Liver (tissue), 9 donors: ENCODE measurements around the gene BLZF1. TPM values are rescaled to one million over a fixed set of nuclear protein-coding genes. Genes with fewer than 3 reads are reported as not detected.

Source experiments
- DNase-seq: peaks from one replicate; pipeline ENCODE4 v3.0.0-alpha.2; 2017; ENCODE audit warnings: low spot score
- H3K27ac ChIP-seq, 2 donors: one replicate each; pipeline ENCODE4 v1.7.0; 2013; ENCODE audit warnings: inconsistent platforms in 2 of 2, low read length in 2 of 2, control low read depth in 1 of 2, low read depth in 1 of 2, mild to moderate bottlenecking in 1 of 2
- H3K27me3 ChIP-seq, 4 donors: one replicate each; pipeline versions ENCODE4 v1.6.1 to v1.7.0; 2013; ENCODE audit warnings: low read length in 3 of 4, inconsistent platforms in 1 of 4, mild to moderate bottlenecking in 1 of 4, moderate library complexity in 1 of 4; ENCODE audit not compliant: control insufficient read depth in 4 of 4, insufficient read depth in 4 of 4
- H3K36me3 ChIP-seq, 4 donors: one replicate each; pipeline versions ENCODE4 v1.6.1 to v1.7.0; 2013; ENCODE audit warnings: low read length in 3 of 4, mild to moderate bottlenecking in 3 of 4, low read depth in 1 of 4, moderate library complexity in 1 of 4; ENCODE audit not compliant: control insufficient read depth in 4 of 4, insufficient read depth in 3 of 4
- H3K4me1 ChIP-seq, 4 donors: one replicate each; pipeline versions ENCODE4 v1.6.1 to v1.7.0; 2013; ENCODE audit warnings: low read length in 3 of 4, mild to moderate bottlenecking in 3 of 4, moderate library complexity in 1 of 4; ENCODE audit not compliant: control insufficient read depth in 4 of 4, insufficient read depth in 4 of 4
- H3K4me3 ChIP-seq, 3 donors: one replicate each; pipeline versions ENCODE4 v1.6.1 to v1.7.0; 2013; ENCODE audit warnings: low read length in 3 of 3, control low read depth in 1 of 3, low read depth in 1 of 3, mild to moderate bottlenecking in 1 of 3
- H3K9ac ChIP-seq, 2 donors: one replicate each; pipeline ENCODE4 v1.7.0; 2013; ENCODE audit warnings: low read length in 2 of 2, mild to moderate bottlenecking in 2 of 2, moderate library complexity in 2 of 2, control low read depth in 1 of 2, low read depth in 1 of 2
- H3K9me3 ChIP-seq, 4 donors: one replicate each; pipeline versions ENCODE4 v1.6.1 to v1.7.0; 2013; ENCODE audit warnings: low read length in 3 of 4; ENCODE audit not compliant: control insufficient read depth in 4 of 4
- FOXA1 ChIP-seq: IDR thresholded peaks from 2 replicates; pipeline ENCODE4 v1.6.1; 2016; ENCODE audit warnings: antibody characterized with exemption
- FOXA2 ChIP-seq: IDR thresholded peaks from 2 replicates; pipeline ENCODE4 v1.6.1; 2016; ENCODE audit warnings: antibody characterized with exemption
- GABPA ChIP-seq, 2 donors: IDR thresholded peaks in 1 of 2; conservative IDR thresholded peaks in 1 of 2; 2 replicates each; pipeline ENCODE4 v1.6.1; 2016; ENCODE audit warnings: antibody characterized with exemption in 2 of 2, mild to moderate bottlenecking in 1 of 2, moderate library complexity in 1 of 2
- HNF4A ChIP-seq, 2 donors: conservative IDR thresholded peaks; 2 replicates each; pipeline ENCODE4 v1.6.1; 2016; ENCODE audit warnings: antibody characterized with exemption in 2 of 2, mild to moderate bottlenecking in 2 of 2
- HNF4G ChIP-seq: IDR thresholded peaks from 2 replicates; pipeline ENCODE4 v1.6.1; 2016; ENCODE audit warnings: antibody characterized with exemption
- JUND ChIP-seq, 2 donors: IDR thresholded peaks; 2 replicates each; pipeline ENCODE4 v1.6.1; 2016; ENCODE audit warnings: antibody characterized with exemption in 2 of 2
- NR2F2 ChIP-seq: IDR thresholded peaks from 2 replicates; pipeline ENCODE4 v1.6.1; 2016; ENCODE audit warnings: antibody characterized with exemption
- RAD21 ChIP-seq, 2 donors: IDR thresholded peaks; 2 replicates each; pipeline ENCODE4 v1.6.1; 2016; ENCODE audit warnings: antibody characterized with exemption in 2 of 2, mild to moderate bottlenecking in 2 of 2
- RXRA ChIP-seq, 2 donors: IDR thresholded peaks; 2 replicates each; pipeline ENCODE4 v1.6.1; 2017 to 2018; ENCODE audit warnings: antibody characterized with exemption in 2 of 2, mild to moderate bottlenecking in 1 of 2
- SP1 ChIP-seq: IDR thresholded peaks from 2 replicates; pipeline ENCODE4 v1.6.1; 2018; ENCODE audit warnings: antibody characterized with exemption, mild to moderate bottlenecking
- TAF1 ChIP-seq: conservative IDR thresholded peaks from 2 replicates; pipeline ENCODE4 v1.6.1; 2016; ENCODE audit warnings: antibody characterized with exemption, mild to moderate bottlenecking
- YY1 ChIP-seq: IDR thresholded peaks from 2 replicates; pipeline ENCODE4 v1.6.1; 2016; ENCODE audit warnings: antibody characterized with exemption, mild to moderate bottlenecking
- WGBS: extraction: QIAGEN DNeasy Blood & Tissue Kit; methylation state at CpG from one replicate; pipeline ENCODE4 v1.1.7; 2013; 5-methylcytosine and 5-hydroxymethylcytosine counted together
- polyA plus RNA-seq, 2 donors: library from polyadenylated mRNA; stranded (reverse) in 1 of 2; unstranded in 1 of 2; fragments of 200-250 nt in 1 of 2; fragments of >200 nt in 1 of 2; fragmentation: Nextera tagmentation in 1 of 2; extraction: Ambion mirVana in 1 of 2; gene quantifications; one replicate each; pipeline versions ENCODE4 v1.2.1 to v1.2.3, GENCODE V29; 2013 to 2015
- total RNA-seq, 2 donors: library from RNA; depleted of rRNA; stranded (reverse); fragments of >200 nt; gene quantifications; one replicate each; pipeline ENCODE4 v1.2.3, GENCODE V29; 2014
- TF ChIP-seq, protein P1 (sequence below): IDR thresholded peaks from 2 replicates; pipeline ENCODE4 v1.6.1; 2016; ENCODE audit warnings: antibody characterized with exemption
- TF ChIP-seq, protein P2 (sequence below): IDR thresholded peaks from 2 replicates; pipeline ENCODE4 v1.6.1; 2016; ENCODE audit warnings: antibody characterized with exemption, mild to moderate bottlenecking
- TF ChIP-seq, protein P3 (sequence below): IDR thresholded peaks from 2 replicates; pipeline ENCODE4 v1.6.1; 2016; ENCODE audit warnings: antibody characterized with exemption
- TF ChIP-seq, protein P4 (sequence below): IDR thresholded peaks from 2 replicates; pipeline ENCODE4 v1.6.1; 2016; ENCODE audit warnings: antibody characterized with exemption
- TF ChIP-seq, protein P5 (sequence below): fragments of 150-350 bp; IDR thresholded peaks from 2 replicates; pipeline ENCODE4 v1.5.1; 2017; ENCODE audit warnings: improper control_type of control experiment, low read depth, low read length; ENCODE audit not compliant: missing input control
- donor health status: healthy.
- donor health status: healthy.
- donor health status: healthy.
- donor health status: healthy.
- donor health status: healthy.

The BLZF1 gene
- total and polyA plus RNA-seq, 4 donors: 5.3 to 13.1 (median 8.7) TPM

DNA sequence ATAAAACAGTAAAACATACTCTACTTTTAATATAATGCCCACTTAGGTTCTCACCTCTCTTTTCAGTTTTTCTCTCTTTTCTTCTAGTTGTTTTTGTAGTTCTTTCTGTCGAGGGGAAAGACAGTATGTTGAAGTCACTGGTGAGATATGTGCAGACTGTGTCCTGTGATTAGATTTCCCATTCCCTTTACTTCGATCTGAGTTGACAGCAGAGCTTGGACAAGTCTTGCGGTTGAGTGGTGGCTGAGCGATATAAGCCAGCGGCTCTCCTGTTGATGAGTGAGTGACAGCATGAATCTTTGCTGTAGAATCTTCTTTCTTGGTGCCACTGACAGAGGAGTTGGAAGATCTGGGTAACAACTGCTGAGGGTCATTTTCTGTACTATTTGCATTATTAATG is 53.3 kb downstream of the BLZF1 start:
- WGBS: 92% methylated on average over 5 of the region's 5 CpGs
- no peak overlapping the region for H3K4me3 ChIP-seq
- no peaks in the 10 kb centered on the region for H3K9me3 ChIP-seq
- no peak overlapping the region for H3K27ac ChIP-seq
- no peaks in the 10 kb centered on the region for H3K36me3 ChIP-seq
- TF ChIP-seq SP1: no peak
- no peak for TF ChIP-seq HNF4A (conservative IDR thresholded peaks at IDR 0.05)
- TF ChIP-seq HNF4G: no peak
- TF ChIP-seq, protein P1, sequence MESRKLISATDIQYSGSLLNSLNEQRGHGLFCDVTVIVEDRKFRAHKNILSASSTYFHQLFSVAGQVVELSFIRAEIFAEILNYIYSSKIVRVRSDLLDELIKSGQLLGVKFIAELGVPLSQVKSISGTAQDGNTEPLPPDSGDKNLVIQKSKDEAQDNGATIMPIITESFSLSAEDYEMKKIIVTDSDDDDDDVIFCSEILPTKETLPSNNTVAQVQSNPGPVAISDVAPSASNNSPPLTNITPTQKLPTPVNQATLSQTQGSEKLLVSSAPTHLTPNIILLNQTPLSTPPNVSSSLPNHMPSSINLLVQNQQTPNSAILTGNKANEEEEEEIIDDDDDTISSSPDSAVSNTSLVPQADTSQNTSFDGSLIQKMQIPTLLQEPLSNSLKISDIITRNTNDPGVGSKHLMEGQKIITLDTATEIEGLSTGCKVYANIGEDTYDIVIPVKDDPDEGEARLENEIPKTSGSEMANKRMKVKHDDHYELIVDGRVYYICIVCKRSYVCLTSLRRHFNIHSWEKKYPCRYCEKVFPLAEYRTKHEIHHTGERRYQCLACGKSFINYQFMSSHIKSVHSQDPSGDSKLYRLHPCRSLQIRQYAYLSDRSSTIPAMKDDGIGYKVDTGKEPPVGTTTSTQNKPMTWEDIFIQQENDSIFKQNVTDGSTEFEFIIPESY: no peak
- TF ChIP-seq RXRA (IDR thresholded peaks at IDR 0.05): no peak
- TF ChIP-seq, protein P2, sequence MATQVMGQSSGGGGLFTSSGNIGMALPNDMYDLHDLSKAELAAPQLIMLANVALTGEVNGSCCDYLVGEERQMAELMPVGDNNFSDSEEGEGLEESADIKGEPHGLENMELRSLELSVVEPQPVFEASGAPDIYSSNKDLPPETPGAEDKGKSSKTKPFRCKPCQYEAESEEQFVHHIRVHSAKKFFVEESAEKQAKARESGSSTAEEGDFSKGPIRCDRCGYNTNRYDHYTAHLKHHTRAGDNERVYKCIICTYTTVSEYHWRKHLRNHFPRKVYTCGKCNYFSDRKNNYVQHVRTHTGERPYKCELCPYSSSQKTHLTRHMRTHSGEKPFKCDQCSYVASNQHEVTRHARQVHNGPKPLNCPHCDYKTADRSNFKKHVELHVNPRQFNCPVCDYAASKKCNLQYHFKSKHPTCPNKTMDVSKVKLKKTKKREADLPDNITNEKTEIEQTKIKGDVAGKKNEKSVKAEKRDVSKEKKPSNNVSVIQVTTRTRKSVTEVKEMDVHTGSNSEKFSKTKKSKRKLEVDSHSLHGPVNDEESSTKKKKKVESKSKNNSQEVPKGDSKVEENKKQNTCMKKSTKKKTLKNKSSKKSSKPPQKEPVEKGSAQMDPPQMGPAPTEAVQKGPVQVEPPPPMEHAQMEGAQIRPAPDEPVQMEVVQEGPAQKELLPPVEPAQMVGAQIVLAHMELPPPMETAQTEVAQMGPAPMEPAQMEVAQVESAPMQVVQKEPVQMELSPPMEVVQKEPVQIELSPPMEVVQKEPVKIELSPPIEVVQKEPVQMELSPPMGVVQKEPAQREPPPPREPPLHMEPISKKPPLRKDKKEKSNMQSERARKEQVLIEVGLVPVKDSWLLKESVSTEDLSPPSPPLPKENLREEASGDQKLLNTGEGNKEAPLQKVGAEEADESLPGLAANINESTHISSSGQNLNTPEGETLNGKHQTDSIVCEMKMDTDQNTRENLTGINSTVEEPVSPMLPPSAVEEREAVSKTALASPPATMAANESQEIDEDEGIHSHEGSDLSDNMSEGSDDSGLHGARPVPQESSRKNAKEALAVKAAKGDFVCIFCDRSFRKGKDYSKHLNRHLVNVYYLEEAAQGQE: no peak
- no peak for TF ChIP-seq NR2F2
- no peak for TF ChIP-seq RAD21 (IDR thresholded peaks at IDR 0.05)
- TF ChIP-seq, protein P3, sequence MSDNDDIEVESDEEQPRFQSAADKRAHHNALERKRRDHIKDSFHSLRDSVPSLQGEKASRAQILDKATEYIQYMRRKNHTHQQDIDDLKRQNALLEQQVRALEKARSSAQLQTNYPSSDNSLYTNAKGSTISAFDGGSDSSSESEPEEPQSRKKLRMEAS: no peak
- no peak for TF ChIP-seq GABPA (IDR thresholded peaks at IDR 0.05 in 1 of 2, conservative IDR thresholded peaks at IDR 0.05 in 1 of 2)
- TF ChIP-seq, protein P4, sequence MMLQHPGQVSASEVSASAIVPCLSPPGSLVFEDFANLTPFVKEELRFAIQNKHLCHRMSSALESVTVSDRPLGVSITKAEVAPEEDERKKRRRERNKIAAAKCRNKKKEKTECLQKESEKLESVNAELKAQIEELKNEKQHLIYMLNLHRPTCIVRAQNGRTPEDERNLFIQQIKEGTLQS: no peak
- H3K4me1 ChIP-seq: peaks cover 0 to 3% (median 0%) of the 10 kb centered on the region in 4 donors
- H3K27me3 ChIP-seq: no peaks in the 10 kb centered on the region
- DNase-seq: no peak
- H3K9ac ChIP-seq: no peak overlapping the region

DNA sequence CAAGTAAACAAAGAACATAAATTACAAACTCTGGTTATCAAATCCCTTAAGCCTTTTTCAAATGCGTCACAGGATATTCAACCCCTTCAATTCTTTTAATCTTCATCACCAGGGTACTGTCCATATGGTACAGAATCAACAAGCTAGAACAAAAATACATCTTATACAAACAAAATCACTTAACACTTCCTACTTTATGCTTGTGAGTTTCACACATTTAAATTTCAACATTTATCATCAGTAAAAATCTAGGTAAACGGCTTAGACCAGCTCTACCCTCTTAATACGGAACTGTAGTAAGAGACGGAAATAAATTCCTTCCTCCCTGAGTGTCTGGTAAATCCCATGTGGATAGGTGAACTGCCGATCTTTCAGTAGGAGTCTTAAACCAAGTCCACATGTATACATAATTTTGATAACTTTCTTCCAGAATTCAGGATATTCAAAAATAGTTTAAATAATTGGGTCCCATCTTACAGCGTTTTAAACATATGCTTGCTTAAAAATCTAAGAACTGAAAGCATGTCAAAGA is 58.2 kb downstream of the BLZF1 start:
- H3K4me1 ChIP-seq: peaks cover 2 to 9% (median 5%) of the 10 kb centered on the region in 4 donors
- H3K36me3 ChIP-seq: no peaks in the 10 kb centered on the region
- H3K9ac ChIP-seq: no peak overlapping the region
- TF ChIP-seq, protein P5, sequence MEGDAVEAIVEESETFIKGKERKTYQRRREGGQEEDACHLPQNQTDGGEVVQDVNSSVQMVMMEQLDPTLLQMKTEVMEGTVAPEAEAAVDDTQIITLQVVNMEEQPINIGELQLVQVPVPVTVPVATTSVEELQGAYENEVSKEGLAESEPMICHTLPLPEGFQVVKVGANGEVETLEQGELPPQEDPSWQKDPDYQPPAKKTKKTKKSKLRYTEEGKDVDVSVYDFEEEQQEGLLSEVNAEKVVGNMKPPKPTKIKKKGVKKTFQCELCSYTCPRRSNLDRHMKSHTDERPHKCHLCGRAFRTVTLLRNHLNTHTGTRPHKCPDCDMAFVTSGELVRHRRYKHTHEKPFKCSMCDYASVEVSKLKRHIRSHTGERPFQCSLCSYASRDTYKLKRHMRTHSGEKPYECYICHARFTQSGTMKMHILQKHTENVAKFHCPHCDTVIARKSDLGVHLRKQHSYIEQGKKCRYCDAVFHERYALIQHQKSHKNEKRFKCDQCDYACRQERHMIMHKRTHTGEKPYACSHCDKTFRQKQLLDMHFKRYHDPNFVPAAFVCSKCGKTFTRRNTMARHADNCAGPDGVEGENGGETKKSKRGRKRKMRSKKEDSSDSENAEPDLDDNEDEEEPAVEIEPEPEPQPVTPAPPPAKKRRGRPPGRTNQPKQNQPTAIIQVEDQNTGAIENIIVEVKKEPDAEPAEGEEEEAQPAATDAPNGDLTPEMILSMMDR: no peak
- TF ChIP-seq, protein P4: no peak
- TF ChIP-seq NR2F2 (no peak), FOXA2 (no peak), YY1 (no peak), FOXA1 (no peak), HNF4G (no peak), SP1 (no peak), RAD21 (IDR thresholded peaks at IDR 0.05) (no peak), TAF1 (no peak), GABPA (IDR thresholded peaks at IDR 0.05 in 1 of 2, conservative IDR thresholded peaks at IDR 0.05 in 1 of 2) (no peak), RXRA (IDR thresholded peaks at IDR 0.05) (no peak), JUND (IDR thresholded peaks at IDR 0.05) (no peak)
- TF ChIP-seq, protein P3: no peak
- TF ChIP-seq, protein P1: no peak
- no peak for DNase-seq
- H3K27ac ChIP-seq: no peak overlapping the region
- H3K27me3 ChIP-seq: no peaks in the 10 kb centered on the region
- WGBS: 80% methylated on average over 6 of the region's 6 CpGs
- H3K4me3 ChIP-seq: no peak overlapping the region
- H3K9me3 ChIP-seq: no peaks in the 10 kb centered on the region
